NCI-H1417 treated with DMSO at 0.1 percent for 48 hours (cell line): ENCODE measurements around the gene COG3.

Experiments
- DNase-seq: peaks from one replicate; lab custom pipeline; 2025; lab: John Stamatoyannopoulos, UW

COG3 gene

DNA sequence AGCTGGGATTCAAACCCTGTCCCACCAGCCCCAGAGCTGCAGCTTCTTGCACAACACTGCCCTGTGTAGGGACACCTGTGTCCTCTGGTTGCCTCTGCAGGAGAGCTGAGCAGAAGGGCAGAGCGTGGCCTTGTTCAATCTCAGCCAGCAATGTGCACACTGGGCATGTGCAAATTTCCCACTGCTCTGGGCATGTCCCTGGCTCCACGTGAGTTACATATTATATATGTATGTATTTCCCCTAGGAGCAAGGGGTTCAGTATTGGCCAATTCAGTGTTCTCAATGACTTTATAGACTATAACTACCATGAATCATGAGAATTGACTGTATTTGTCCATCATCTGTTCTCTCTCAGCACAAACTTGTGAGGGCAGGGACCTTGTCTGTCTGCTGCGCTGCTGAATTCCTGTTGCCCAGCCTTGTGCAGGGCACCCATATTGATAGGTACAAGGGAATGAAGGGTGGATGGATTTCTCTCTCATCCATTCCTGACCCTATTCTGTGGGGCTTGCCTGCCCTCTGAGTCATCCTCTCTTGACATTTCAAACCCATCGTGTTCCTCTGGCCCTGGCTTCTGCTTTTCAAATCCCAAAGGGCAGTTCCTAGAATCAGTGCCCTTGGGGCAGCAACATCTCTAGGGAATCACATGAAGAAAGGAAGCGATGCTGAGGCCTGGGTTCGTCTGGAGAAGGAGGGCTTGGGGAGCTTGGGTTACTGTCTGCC lies 81.1 kb downstream of the COG3 start:
- no peak for DNase-seq

- DNase-seq, result no peak
These were observed 81.6 kb downstream of the COG3 start for GRCh38 chr13:45546410-45546765.

DNA sequence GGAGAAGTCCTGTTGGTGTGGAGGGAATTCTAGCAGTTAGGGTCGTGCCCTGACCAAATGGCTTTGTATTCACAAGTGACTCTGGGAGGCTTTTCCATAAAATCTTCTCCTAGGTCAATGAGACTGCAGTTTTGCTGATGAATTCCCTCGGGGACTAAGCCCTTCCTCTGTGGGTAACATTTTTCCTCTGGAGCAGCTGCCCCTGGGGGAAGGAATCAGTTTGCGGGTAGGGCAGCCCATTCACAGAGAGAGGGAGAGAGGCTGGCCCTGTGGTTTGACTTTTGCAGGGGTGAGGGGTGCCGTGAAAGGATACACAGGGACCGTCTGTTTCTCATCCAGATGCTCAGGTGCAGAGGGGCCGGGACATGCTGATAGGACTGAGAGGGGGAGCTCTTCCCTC lies 83.5 kb downstream of the COG3 start:
- DNase-seq, result no peak

- no peak for DNase-seq
These were observed 89.9 kb downstream of the COG3 start for GRCh38 chr13:45554604-45555109.

DNA sequence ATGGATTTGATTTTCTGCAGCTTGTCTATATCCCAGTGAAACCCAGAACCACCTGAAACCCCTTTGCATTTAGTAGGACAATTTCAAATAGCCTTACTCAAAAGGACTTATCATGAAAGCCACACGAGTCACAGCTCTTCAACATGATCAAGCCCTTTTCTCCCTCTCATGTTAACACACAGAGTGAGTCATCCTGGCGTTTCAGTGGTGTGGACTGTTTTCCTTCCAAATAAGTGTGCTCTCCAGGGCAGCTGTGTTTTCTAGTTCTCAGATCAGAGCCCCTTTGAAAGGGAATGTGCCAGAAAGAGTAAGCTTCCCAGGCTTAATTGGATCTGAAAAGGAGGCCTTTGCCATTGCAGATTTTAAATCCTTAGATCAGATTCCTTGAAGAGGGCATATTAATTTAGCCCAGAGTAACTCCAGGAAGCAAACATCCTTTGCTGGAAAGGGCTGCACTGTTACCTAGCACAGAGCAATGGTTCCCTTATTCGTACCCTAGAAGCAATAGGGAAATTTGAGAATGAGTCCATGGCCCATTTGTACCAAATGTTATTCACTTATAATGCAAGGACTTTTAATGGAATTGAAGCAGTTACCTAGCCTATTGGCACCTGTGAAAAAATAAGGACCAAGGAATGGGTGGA lies 99.5 kb downstream of the COG3 start:
- DNase-seq, result no peak

GRCh38 chr13:45565331-45565730 lies 100.6 kb downstream of the COG3 start:
- DNase-seq, result no peak

GRCh38 chr13:45575146-45575829 lies 110.5 kb downstream of the COG3 start:
- no peak for DNase-seq

DNA sequence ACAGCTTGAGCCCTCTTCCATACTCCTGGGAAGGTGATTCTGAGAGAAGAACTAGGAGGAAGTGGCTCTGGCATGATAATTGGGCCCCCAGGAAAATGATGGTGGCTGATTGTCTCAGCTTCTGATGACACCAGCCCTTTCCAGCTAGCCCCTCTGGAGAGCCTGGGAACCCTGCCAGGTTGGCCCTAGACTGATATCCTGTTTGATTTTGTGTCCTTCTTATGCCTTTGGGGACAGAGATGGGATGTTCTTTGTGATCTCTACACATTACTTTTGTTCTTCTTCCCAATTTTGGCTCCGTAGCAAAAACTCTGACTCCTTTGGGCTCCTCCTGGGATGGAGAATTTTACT lies 111.1 kb downstream of the COG3 start:
- DNase-seq, result no peak

GRCh38 chr13:45576466-45576865 lies 111.7 kb downstream of the COG3 start:
- DNase-seq, result no peak

- no peak for DNase-seq
These were observed 117.8 kb downstream of the COG3 start for GRCh38 chr13:45582408-45583076.

- no peak for DNase-seq
These were observed 120.1 kb downstream of the COG3 start for GRCh38 chr13:45584816-45585215.
